SK-N-SH (cell line): ENCODE results near the gene ARHGEF37. TPM values are rescaled to one million over a fixed set of nuclear protein-coding genes. Genes with fewer than 3 reads are reported as not detected.

ENCODE experiments used
- CTCF ChIA-PET: fragments of 300-600, 350-600 bp; formaldehyde crosslinking; extraction: SDS; loops from one replicate; lab custom pipeline; 2021; lab: Yijun Ruan, JAX
- POLR2A ChIA-PET: fragments of 350-600 bp; sonication (Branson Sonifier 250); formaldehyde crosslinking; extraction: SDS; loops from one replicate; lab custom pipeline; 2020; ENCODE audit warnings: antibody characterized with exemption, inconsistent platforms; lab: Yijun Ruan, JAX
- DNase-seq: peaks from one replicate; pipeline ENCODE4 v3.0.0; 2012
- H2AFZ ChIP-seq: fragments of 200-600 bp; sonication (generic); 2 replicates; pipeline ENCODE4 v1.8.1; 2016; ENCODE audit warnings: antibody characterized with exemption, mild to moderate bottlenecking, low read depth
- H3F3A ChIP-seq: fragments of 200-600 bp; sonication (generic); replicated peaks from 2 replicates; pipeline ENCODE3; 2016; ENCODE audit warnings: antibody characterized with exemption, mild to moderate bottlenecking; ENCODE audit not compliant: insufficient read depth
- H3K27ac ChIP-seq, 2 experiments: fragments of 200-500 bp in 1 of 2; fragments of 200-600 bp in 1 of 2; sonication (Bioruptor generic) in 1 of 2; sonication (generic), shearing (Covaris generic) in 1 of 2; 2 replicates each; pipeline versions ENCODE4 v1.5.1 to v1.6.1; 2014 to 2016; ENCODE audit warnings: low read depth in 2 of 2, inconsistent platforms in 1 of 2, low read length in 1 of 2, mild to moderate bottlenecking in 1 of 2, mixed read lengths in 1 of 2
- H3K27me3 ChIP-seq: fragments of 200-600 bp; sonication (generic), shearing (Covaris generic); 2 replicates; pipeline ENCODE4 v1.6.1; 2016; ENCODE audit warnings: mixed run types; ENCODE audit not compliant: insufficient read depth
- H3K36me3 ChIP-seq, 2 experiments: fragments of 200-500 bp in 1 of 2; fragments of 200-600 bp in 1 of 2; sonication (Bioruptor generic) in 1 of 2; sonication (generic) in 1 of 2; replicated peaks in 1 of 2; 2 replicates each; pipeline versions ENCODE3 to v1.5.1; 2014 to 2016; ENCODE audit warnings: low read length in 1 of 2, mild to moderate bottlenecking in 1 of 2; ENCODE audit not compliant: insufficient read depth in 2 of 2, control insufficient read depth in 1 of 2
- H3K4me1 ChIP-seq, 2 experiments: fragments of 200-500 bp in 1 of 2; fragments of 200-600 bp in 1 of 2; sonication (Bioruptor generic) in 1 of 2; sonication (generic), shearing (Covaris generic) in 1 of 2; 2 replicates each; pipeline versions ENCODE4 v1.5.1 to v1.6.1; 2014 to 2016; ENCODE audit warnings: low read depth in 1 of 2, low read length in 1 of 2, mixed run types in 1 of 2; ENCODE audit not compliant: insufficient read depth in 2 of 2, control insufficient read depth in 1 of 2
- H3K4me2 ChIP-seq: fragments of 200-600 bp; sonication (generic), shearing (Covaris generic); 2 replicates; pipeline ENCODE4 v1.6.1; 2017; ENCODE audit warnings: mixed run types
- H3K4me3 ChIP-seq, 2 experiments: fragments of 200-500 bp in 1 of 2; fragments of 200-600 bp in 1 of 2; sonication (Bioruptor generic) in 1 of 2; sonication (generic), shearing (Covaris generic) in 1 of 2; 2 replicates each; pipeline versions ENCODE4 v1.5.1 to v1.8.1; 2014 to 2016; ENCODE audit warnings: low read depth in 2 of 2, inconsistent platforms in 1 of 2, low read length in 1 of 2, mild to moderate bottlenecking in 1 of 2, mixed read lengths in 1 of 2, moderate library complexity in 1 of 2
- H3K79me2 ChIP-seq: fragments of 200-600 bp; sonication (generic); 2 replicates; pipeline ENCODE4 v1.8.1; 2017; ENCODE audit warnings: mild to moderate bottlenecking; ENCODE audit not compliant: insufficient read depth
- H3K9ac ChIP-seq: fragments of 200-600 bp; sonication (generic); 2 replicates; pipeline ENCODE4 v1.6.1; 2017; ENCODE audit warnings: mixed run types
- H3K9me2 ChIP-seq: fragments of 200-600 bp; sonication (generic); 2 replicates; pipeline ENCODE4 v1.6.1; 2017; ENCODE audit warnings: mixed run types
- H3K9me3 ChIP-seq: fragments of 200-600 bp; sonication (generic); 2 replicates; pipeline ENCODE4 v1.6.1; 2017; ENCODE audit warnings: mixed run types, mild to moderate bottlenecking, moderate library complexity
- H4K20me1 ChIP-seq: fragments of 200-600 bp; sonication (generic); 2 replicates; pipeline ENCODE4 v1.6.1; 2017; ENCODE audit warnings: mild to moderate bottlenecking, mixed run types; ENCODE audit not compliant: insufficient read depth
- FOXJ3 ChIP-seq: sonication (generic); formaldehyde crosslinking; IDR thresholded peaks from 2 replicates; pipeline ENCODE4 v1.5.1; 2020; ENCODE audit warnings: mild to moderate bottlenecking, missing genetic modification reagents
- GABPA ChIP-seq: IDR thresholded peaks from 2 replicates; pipeline ENCODE4 v1.4.0; 2012; ENCODE audit warnings: low read depth, mild to moderate bottlenecking
- MEF2A ChIP-seq: IDR thresholded peaks from 2 replicates; pipeline ENCODE4 v1.4.0; 2012; ENCODE audit warnings: low read depth, borderline replicate concordance
- NFIC ChIP-seq: IDR thresholded peaks from 2 replicates; pipeline ENCODE4 v1.4.0; 2012; ENCODE audit warnings: borderline replicate concordance
- RAD21 ChIP-seq: IDR thresholded peaks from 2 replicates; pipeline ENCODE4 v1.6.1; 2012; ENCODE audit warnings: mild to moderate bottlenecking, low read length
- RCOR1 ChIP-seq: fragments of 150-350 bp; IDR thresholded peaks from 2 replicates; pipeline ENCODE4 v1.6.1; 2017; ENCODE audit warnings: antibody characterized with exemption, low read length
- RXRA ChIP-seq: IDR thresholded peaks from 2 replicates; pipeline ENCODE4 v1.4.0; 2012; ENCODE audit warnings: low read depth, mild to moderate bottlenecking, borderline replicate concordance
- WGBS: methylation state at CpG from one replicate; pipeline ENCODE4 v1.1.6; 2017; ENCODE audit warnings: low lambda C conversion rate; 5-methylcytosine and 5-hydroxymethylcytosine counted together
- polyA plus RNA-seq, 3 experiments: library from polyadenylated mRNA; depleted of rRNA; stranded (reverse); fragments of >200 nt; gene quantifications; 2 replicates each; pipeline ENCODE4 v1.2.3, GENCODE V29; 2012
- TF ChIP-seq, protein P1 (sequence below): IDR thresholded peaks from 2 replicates; pipeline ENCODE4 v1.4.0; 2012; ENCODE audit warnings: low read depth, borderline replicate concordance
- TF ChIP-seq, protein P2 (sequence below): IDR thresholded peaks from 2 replicates; pipeline ENCODE4 v1.4.0; 2012; ENCODE audit warnings: low read depth, borderline replicate concordance
- TF ChIP-seq, protein P3 (sequence below): IDR thresholded peaks from 2 replicates; pipeline ENCODE4; 2012

ARHGEF37 gene
- polyA plus RNA-seq, 1 of the 3 experiments (the other 2 are of a cell fraction): 0.94 TPM

DNA sequence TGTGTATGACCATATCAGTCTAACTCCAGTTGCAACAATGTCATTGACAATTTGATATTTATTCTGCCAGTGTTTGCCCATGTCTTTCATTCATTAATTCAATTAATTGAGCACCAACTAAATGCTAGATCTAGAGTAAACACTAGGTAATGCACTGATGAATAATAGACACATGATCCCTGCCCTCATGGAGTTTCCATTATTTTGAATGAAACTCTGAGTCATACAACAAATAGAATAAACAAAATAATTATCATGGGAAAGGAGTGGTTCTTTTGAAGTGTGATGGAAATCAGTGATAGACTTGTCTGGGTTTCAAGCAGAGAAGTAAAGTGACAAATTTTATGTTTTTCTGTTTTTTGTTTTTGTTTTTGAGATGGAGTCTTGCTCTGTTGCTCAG, 4.6 kb downstream of the ARHGEF37 start:
- H3K9me3 ChIP-seq: no peaks in the 10 kb centered on the region
- H3K4me1 ChIP-seq: peaks cover 3 to 15% of the 10 kb centered on the region in 2 experiments; a peak in 3 of 4 replicates
- no peaks in the 10 kb centered on the region for H3K79me2 ChIP-seq
- H3K36me3 ChIP-seq: no peaks in the 10 kb centered on the region
- H3K4me3 ChIP-seq: no peak overlapping the region
- H2AFZ ChIP-seq: no peak overlapping the region
- CTCF ChIA-PET: interaction anchor here (1.4 to 3.1 kb wide), 2 partner anchors 36 to 271 kb away, joined by 3 to 12 read pairs; no protein-coding TSS in a partner anchor
- no peak overlapping the region for H3K4me2 ChIP-seq
- H3K9me2 ChIP-seq: no peaks in the 10 kb centered on the region
- POLR2A ChIA-PET: no interaction called here
- TF ChIP-seq GABPA: no peak
- TF ChIP-seq NFIC: no peak
- TF ChIP-seq, protein P1, sequence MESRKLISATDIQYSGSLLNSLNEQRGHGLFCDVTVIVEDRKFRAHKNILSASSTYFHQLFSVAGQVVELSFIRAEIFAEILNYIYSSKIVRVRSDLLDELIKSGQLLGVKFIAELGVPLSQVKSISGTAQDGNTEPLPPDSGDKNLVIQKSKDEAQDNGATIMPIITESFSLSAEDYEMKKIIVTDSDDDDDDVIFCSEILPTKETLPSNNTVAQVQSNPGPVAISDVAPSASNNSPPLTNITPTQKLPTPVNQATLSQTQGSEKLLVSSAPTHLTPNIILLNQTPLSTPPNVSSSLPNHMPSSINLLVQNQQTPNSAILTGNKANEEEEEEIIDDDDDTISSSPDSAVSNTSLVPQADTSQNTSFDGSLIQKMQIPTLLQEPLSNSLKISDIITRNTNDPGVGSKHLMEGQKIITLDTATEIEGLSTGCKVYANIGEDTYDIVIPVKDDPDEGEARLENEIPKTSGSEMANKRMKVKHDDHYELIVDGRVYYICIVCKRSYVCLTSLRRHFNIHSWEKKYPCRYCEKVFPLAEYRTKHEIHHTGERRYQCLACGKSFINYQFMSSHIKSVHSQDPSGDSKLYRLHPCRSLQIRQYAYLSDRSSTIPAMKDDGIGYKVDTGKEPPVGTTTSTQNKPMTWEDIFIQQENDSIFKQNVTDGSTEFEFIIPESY: no peak
- no peak for TF ChIP-seq FOXJ3 (CRISPR knock-in tag)
- TF ChIP-seq RAD21: no peak
- no peak for TF ChIP-seq RXRA
- TF ChIP-seq, all 33 proteins: peak for 0
- no peak overlapping the region for H3K9ac ChIP-seq
- no peak for DNase-seq
- H4K20me1 ChIP-seq: no peaks in the 10 kb centered on the region
- no peak overlapping the region for H3K27ac ChIP-seq
- no peaks in the 10 kb centered on the region for H3K27me3 ChIP-seq
- peaks cover 6% of the 10 kb centered on the region for H3F3A ChIP-seq

DNA sequence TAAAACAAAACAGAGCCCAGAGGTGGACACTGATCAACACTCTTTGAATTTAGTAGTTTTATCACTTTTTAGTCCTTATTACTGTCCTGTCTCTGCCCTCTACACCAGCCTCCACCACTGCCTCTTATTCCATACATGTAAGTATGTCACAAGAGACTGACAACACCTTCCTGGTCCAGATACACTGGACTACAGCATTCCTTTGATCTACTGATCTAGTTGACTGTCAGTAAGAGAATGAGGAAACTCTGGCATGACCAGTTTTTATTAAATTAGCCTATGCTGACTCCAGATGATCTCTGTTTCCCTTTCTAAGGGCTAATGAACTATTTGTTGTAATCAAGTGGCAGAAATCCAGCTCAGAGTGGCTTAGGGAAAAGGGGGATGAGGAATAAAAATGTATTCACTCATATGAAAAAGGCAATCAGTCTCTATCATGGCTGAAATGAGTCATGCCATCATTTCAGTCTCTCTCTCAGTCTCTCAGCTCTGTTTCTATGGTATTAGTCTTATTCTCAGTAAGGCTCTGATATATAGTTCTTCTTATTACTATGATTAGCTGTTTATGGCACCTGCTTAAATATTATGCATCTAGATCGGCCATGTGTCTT, 5.5 kb downstream of the ARHGEF37 start:
- Histone ChIP-seq H3F3A (peaks cover 6% of the 10 kb centered on the region), H2AFZ (no peak overlapping the region), H3K9ac (no peak overlapping the region), H3K4me3 (no peak overlapping the region), H3K4me1 (peaks cover 3 to 9% of the 10 kb centered on the region in 2 experiments; a peak in 3 of 4 replicates), H3K9me2 (no peaks in the 10 kb centered on the region), H3K4me2 (no peak overlapping the region), H3K9me3 (no peaks in the 10 kb centered on the region), H3K36me3 (no peaks in the 10 kb centered on the region), H4K20me1 (no peaks in the 10 kb centered on the region)
- CTCF ChIA-PET: interaction anchor here (0.7 to 3.1 kb wide), 7 partner anchors 10 to 272 kb away, joined by 3 to 12 read pairs (median 3); no protein-coding TSS in a partner anchor
- DNase-seq: peak; percentile 34
- 0 out of 2 replicates have a peak, but pooled peaks have one; percentile 22 for TF ChIP-seq RCOR1
- TF ChIP-seq, protein P2, sequence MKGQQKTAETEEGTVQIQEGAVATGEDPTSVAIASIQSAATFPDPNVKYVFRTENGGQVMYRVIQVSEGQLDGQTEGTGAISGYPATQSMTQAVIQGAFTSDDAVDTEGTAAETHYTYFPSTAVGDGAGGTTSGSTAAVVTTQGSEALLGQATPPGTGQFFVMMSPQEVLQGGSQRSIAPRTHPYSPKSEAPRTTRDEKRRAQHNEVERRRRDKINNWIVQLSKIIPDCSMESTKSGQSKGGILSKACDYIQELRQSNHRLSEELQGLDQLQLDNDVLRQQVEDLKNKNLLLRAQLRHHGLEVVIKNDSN: no peak
- TF ChIP-seq MEF2A: no peak
- TF ChIP-seq, protein P3, sequence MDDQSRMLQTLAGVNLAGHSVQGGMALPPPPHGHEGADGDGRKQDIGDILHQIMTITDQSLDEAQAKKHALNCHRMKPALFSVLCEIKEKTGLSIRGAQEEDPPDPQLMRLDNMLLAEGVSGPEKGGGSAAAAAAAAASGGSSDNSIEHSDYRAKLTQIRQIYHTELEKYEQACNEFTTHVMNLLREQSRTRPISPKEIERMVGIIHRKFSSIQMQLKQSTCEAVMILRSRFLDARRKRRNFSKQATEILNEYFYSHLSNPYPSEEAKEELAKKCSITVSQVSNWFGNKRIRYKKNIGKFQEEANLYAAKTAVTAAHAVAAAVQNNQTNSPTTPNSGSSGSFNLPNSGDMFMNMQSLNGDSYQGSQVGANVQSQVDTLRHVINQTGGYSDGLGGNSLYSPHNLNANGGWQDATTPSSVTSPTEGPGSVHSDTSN: 0 out of 2 replicates have a peak, but pooled peaks have one; percentile 10
- TF ChIP-seq, all 33 proteins: peak for 2
- Histone ChIP-seq H3K27me3 (no peaks in the 10 kb centered on the region), H3K79me2 (no peaks in the 10 kb centered on the region), H3K27ac (peak overlapping the region in 1 of 2 experiments; percentile 14; a peak in 1 of 4 replicates)
- WGBS: 93% methylated on average over 1 of the region's 1 CpG
- POLR2A ChIA-PET: no interaction called here
